DMS153 treated with DMSO at 0.1 percent for 48 hours (cell line): Measurements from ENCODE around the gene PPP1R3F.

Experiments
- DNase-seq: peaks from one replicate; lab custom pipeline; 2025; ENCODE audit not compliant: unreplicated experiment; lab: John Stamatoyannopoulos, UW

Gene PPP1R3F

GRCh38 chrX:49247916-49248811 is 21.4 kb upstream of the PPP1R3F start:
- no peak for DNase-seq

- DNase-seq = no peak
Measured at GRCh38 chrX:49249071-49249470, 20.5 kb upstream of the PPP1R3F start.

GRCh38 chrX:49249616-49250015 is 20.0 kb upstream of the PPP1R3F start:
- DNase-seq = no peak

- no peak for DNase-seq
Measured at GRCh38 chrX:49250066-49250465, 19.5 kb upstream of the PPP1R3F start.

GRCh38 chrX:49250578-49250977 is 19.0 kb upstream of the PPP1R3F start:
- no peak for DNase-seq

GRCh38 chrX:49251325-49251724 is 18.3 kb upstream of the PPP1R3F start:
- no peak for DNase-seq

GRCh38 chrX:49254639-49255038 is 15.0 kb upstream of the PPP1R3F start:
- DNase-seq = no peak

- DNase-seq = no peak
Measured at GRCh38 chrX:49256268-49256995, 13.2 kb upstream of the PPP1R3F start.

- no peak for DNase-seq
Measured at GRCh38 chrX:49257074-49257790, 12.4 kb upstream of the PPP1R3F start.

GRCh38 chrX:49257846-49258748 is 11.5 kb upstream of the PPP1R3F start:
- no peak for DNase-seq

- no peak for DNase-seq
Measured at GRCh38 chrX:49258749-49259124, 10.9 kb upstream of the PPP1R3F start.

- DNase-seq = no peak
Measured at GRCh38 chrX:49260221-49260985, 9.2 kb upstream of the PPP1R3F start.

GRCh38 chrX:49262603-49263002 is 7.0 kb upstream of the PPP1R3F start:
- DNase-seq = no peak

- DNase-seq = no peak
Measured at GRCh38 chrX:49263631-49264030, 6.0 kb upstream of the PPP1R3F start.

GRCh38 chrX:49264460-49264859 is 5.1 kb upstream of the PPP1R3F start, which contains the start of gene FOXP3:
FOXP3 (minus strand) TSS chrX:49264710; CDS start chrX:49258505, 6,205 bp downstream.
- DNase-seq = no peak

- no peak for DNase-seq
Measured at GRCh38 chrX:49266523-49267445, 2.8 kb upstream of the PPP1R3F start.

GRCh38 chrX:49268702-49269009 is 937 bp upstream of the PPP1R3F start:
- DNase-seq = no peak

GRCh38 chrX:49269010-49269766 is 405 bp upstream of the PPP1R3F start:
- peak; percentile 83 for DNase-seq
